ENCODE results near the gene THUMPD1.
"Not testable (repeated sequence)": the region's sequence is repeated elsewhere in the genome, so short reads cannot be mapped to it uniquely, and the experiment has no call there.

THUMPD1 gene

DNA sequence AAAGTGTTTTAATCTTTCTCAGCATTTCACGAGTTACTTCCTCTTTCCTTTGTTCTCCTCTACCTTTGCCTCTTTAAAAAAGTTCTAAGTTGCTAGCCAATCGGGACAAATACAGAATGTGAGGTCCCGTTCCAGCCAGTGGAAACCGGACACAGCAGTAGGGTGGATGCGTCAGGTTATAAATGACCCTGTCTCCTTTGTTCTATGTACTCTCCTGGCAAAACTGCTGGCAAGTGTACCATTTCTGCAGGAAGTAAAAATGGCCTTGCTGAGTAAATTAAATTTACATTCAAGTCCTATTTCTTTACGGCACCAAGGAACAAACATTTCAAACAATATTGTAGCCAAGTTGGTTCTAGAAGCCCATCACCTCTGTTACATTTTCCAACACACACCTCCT lies 47.5 kb downstream of the THUMPD1 start:
- DNase-seq (ENCODE audit: low read depth) = not testable (repeated sequence)

DNA sequence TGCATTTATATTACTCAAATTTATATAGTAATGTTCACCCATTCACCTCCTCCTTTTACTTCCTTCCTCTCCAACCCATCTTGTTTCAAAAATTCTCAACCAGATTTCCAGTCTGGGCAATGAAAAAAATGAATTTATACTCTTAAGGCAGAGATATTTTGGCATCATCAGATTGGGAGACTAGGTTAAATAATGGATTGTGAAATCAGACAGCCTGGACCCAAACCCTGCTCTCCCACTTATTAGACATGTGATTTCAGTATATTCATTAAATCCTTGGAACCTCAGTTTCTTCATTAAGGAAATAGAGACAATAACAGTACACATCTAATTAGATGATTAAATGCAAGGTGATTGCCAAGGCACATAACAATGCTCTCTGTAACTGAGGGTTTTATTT lies 52.0 kb downstream of the THUMPD1 start:
- no peak for DNase-seq (ENCODE audit: low read depth)

DNA sequence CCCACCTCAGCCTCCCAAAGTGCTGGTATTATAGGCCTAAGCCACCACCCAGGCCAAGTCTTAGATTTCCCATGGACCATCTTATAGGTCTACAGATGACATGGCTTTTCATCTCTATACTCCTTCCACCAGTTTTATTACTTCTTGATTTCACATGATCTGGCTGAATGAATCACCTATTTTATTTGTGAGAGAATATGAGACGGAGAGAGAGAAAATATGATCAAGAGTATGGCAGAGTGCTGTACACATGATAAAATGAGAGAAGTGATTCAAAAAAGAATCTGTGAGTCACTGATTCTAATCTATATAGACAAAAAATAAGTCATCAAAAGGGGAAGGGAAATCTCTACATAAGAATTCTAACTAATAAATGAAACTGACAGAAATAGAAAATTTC lies 57.8 kb downstream of the THUMPD1 start:
- no peak for DNase-seq (ENCODE audit: low read depth)

Measured in T-helper 22 cell (primary cell).